ENCODE data around the gene NFATC2IP.

DNA sequence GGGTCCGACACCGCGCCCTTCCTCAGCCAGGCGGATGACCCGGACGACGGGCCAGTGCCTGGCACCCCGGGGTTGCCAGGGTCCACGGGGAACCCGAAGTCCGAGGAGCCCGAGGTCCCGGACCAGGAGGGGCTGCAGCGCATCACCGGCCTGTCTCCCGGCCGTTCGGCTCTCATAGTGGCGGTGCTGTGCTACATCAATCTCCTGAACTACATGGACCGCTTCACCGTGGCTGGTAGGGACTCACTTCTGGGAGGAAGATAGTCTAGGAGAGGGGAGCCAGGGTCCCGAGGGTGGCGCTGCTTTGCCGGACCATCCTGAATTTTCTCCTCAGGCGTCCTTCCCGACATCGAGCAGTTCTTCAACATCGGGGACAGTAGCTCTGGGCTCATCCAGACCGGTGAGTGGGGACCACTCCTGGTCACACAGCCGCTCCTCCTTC lies 24.4 kb downstream of the NFATC2IP start:
- TF ChIP-seq POLR2AphosphoS5 (IDR thresholded peaks at IDR 0.05; ENCODE audit: low read depth, low read length): no peak
- no peak for TF ChIP-seq TAF1 (IDR thresholded peaks at IDR 0.05; ENCODE audit: borderline replicate concordance, low read depth, low read length)
